Neural crest cell (in vitro differentiated cells): ENCODE results near the gene PTPRG. TPM values are rescaled to one million over a fixed set of nuclear protein-coding genes. Genes with fewer than 3 reads are reported as not detected.

Experiments used
- DNase-seq: peaks from one replicate; pipeline ENCODE4 v3.0.0; 2021; ENCODE audit warnings: low read depth, mixed read lengths, low spot score
- H3K27ac Mint-ChIP-seq: one replicate; pipeline ENCODE4 v1.8.0; 2021; ENCODE audit warnings: mild to moderate bottlenecking, mixed read lengths; ENCODE audit not compliant: unreplicated experiment
- H3K27me3 Mint-ChIP-seq: 2 replicates; pipeline ENCODE4 v1.8.0; 2021; ENCODE audit warnings: low read depth, mild to moderate bottlenecking, mixed read lengths
- H3K36me3 Mint-ChIP-seq: 2 replicates; pipeline ENCODE4 v1.8.0; 2021; ENCODE audit warnings: low read depth, mild to moderate bottlenecking, mixed read lengths
- H3K4me1 Mint-ChIP-seq: 2 replicates; pipeline ENCODE4 v1.8.0; 2021; ENCODE audit warnings: mixed read lengths
- H3K4me3 Mint-ChIP-seq: one replicate; pipeline ENCODE4 v1.8.0; 2021; ENCODE audit warnings: mild to moderate bottlenecking, mixed read lengths
- H3K9me3 Mint-ChIP-seq: 2 replicates; pipeline ENCODE4 v1.8.0; 2021; ENCODE audit warnings: mixed read lengths
- CTCF ChIP-seq: fragments of 200-600 bp; sonication (generic); conservative IDR thresholded peaks from 2 replicates; pipeline ENCODE4 v1.5.0; 2021; ENCODE audit warnings: antibody characterized with exemption, mild to moderate bottlenecking
- total RNA-seq: library from RNA; stranded (reverse); gene quantifications from 2 replicates; pipeline ENCODE4 v1.2.1, GENCODE V29; 2021

Gene PTPRG
- total RNA-seq, 1 donor from 2014 or later: 41.2 TPM

GRCh38 chr3:61524933-61525332, 36.4 kb upstream of the PTPRG start:
- DNase-seq: no peak
- Mint-ChIP-seq H3K9me3 (no peaks in the 10 kb centered on the region), H3K4me3 (no peak overlapping the region), H3K36me3 (no peaks in the 10 kb centered on the region), H3K4me1 (peaks cover 24% of the 10 kb centered on the region), H3K27ac (no peak overlapping the region), H3K27me3 (peaks cover 10% of the 10 kb centered on the region)
- no peak for TF ChIP-seq CTCF

GRCh38 chr3:61526308-61526707, 35.1 kb upstream of the PTPRG start:
- Mint-ChIP-seq H3K36me3 (no peaks in the 10 kb centered on the region), H3K27ac (peak overlapping the region; percentile 2), H3K27me3 (peaks cover 12% of the 10 kb centered on the region), H3K4me1 (peaks cover 30% of the 10 kb centered on the region), H3K9me3 (no peaks in the 10 kb centered on the region), H3K4me3 (no peak overlapping the region)
- no peak for TF ChIP-seq CTCF
- no peak for DNase-seq

- no peak for TF ChIP-seq CTCF
- Mint-ChIP-seq H3K27me3 (peaks cover 19% of the 10 kb centered on the region), H3K36me3 (no peaks in the 10 kb centered on the region), H3K4me3 (no peak overlapping the region), H3K27ac (no peak overlapping the region), H3K4me1 (peaks cover 32% of the 10 kb centered on the region), H3K9me3 (no peaks in the 10 kb centered on the region)
- no peak for DNase-seq
Measured at GRCh38 chr3:61527011-61527410, 34.4 kb upstream of the PTPRG start.

GRCh38 chr3:61530355-61530754, 31.0 kb upstream of the PTPRG start:
- H3K27me3 Mint-ChIP-seq: peaks cover 35% of the 10 kb centered on the region
- DNase-seq: no peak
- H3K9me3 Mint-ChIP-seq: no peaks in the 10 kb centered on the region
- TF ChIP-seq CTCF: peak; percentile 64
- H3K4me1 Mint-ChIP-seq: peaks cover 23% of the 10 kb centered on the region
- no peak overlapping the region for H3K4me3 Mint-ChIP-seq
- no peaks in the 10 kb centered on the region for H3K36me3 Mint-ChIP-seq
- H3K27ac Mint-ChIP-seq: no peak overlapping the region

DNA sequence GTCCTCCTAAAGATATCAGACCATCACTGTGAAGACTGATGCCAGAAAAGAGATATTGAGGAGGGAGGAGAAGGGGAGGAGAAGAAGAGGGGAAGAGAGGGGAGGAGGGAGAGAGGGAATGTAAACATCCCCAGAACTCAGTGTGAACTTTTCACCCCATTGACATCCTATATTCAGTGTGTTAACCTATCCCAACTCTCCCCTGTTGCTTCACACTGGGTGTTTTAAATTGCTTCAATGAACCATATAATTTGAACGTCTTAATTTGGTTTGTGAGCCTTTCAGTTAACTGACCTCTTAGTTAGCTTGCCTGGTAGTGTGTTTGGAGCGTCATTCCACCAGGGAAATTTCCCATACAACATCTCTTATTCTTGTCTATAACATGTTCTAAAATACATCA, 29.8 kb upstream of the PTPRG start:
- Mint-ChIP-seq H3K36me3 (no peaks in the 10 kb centered on the region), H3K27me3 (peaks cover 35% of the 10 kb centered on the region), H3K9me3 (no peaks in the 10 kb centered on the region), H3K27ac (no peak overlapping the region), H3K4me3 (no peak overlapping the region), H3K4me1 (peaks cover 29% of the 10 kb centered on the region)
- no peak for DNase-seq
- TF ChIP-seq CTCF: no peak
